ENCODE results near the gene BLM.
A peak's percentile ranks its signal among the peaks of the same experiment; 100 is the strongest.

Gene BLM

GRCh38 chr15:90742087-90742486 lies 24.9 kb downstream of the BLM start:
- no peak for DNase-seq

- no peak for DNase-seq
Measured at GRCh38 chr15:90743407-90743806, 26.3 kb downstream of the BLM start.

- DNase-seq = peak in 1 of 2 experiments; percentile 12
Measured at GRCh38 chr15:90744759-90745402, 27.7 kb downstream of the BLM start.

- peak in 1 of 2 experiments; percentile 29 for DNase-seq
Measured at GRCh38 chr15:90749754-90750153, 32.6 kb downstream of the BLM start.

- peak; percentile 47 to 61 for DNase-seq
Measured at GRCh38 chr15:90750186-90750585, 33.0 kb downstream of the BLM start.

GRCh38 chr15:90751300-90751825 lies 34.2 kb downstream of the BLM start:
- DNase-seq = no peak

GRCh38 chr15:90756916-90757315 lies 39.8 kb downstream of the BLM start:
- DNase-seq = no peak

GRCh38 chr15:90757461-90757860 lies 40.3 kb downstream of the BLM start:
- DNase-seq = no peak

- no peak for DNase-seq
Measured at GRCh38 chr15:90760661-90761232, 43.6 kb downstream of the BLM start.

GRCh38 chr15:90761629-90762028 lies 44.5 kb downstream of the BLM start:
- no peak for DNase-seq

- DNase-seq = no peak
Measured at GRCh38 chr15:90762109-90762508, 45.0 kb downstream of the BLM start.

- DNase-seq = no peak
Measured at GRCh38 chr15:90763366-90764099, 46.4 kb downstream of the BLM start.

GRCh38 chr15:90765531-90765930 lies 48.4 kb downstream of the BLM start:
- DNase-seq = no peak

GRCh38 chr15:90765966-90766365 lies 48.8 kb downstream of the BLM start:
- no peak for DNase-seq

- no peak for DNase-seq
Measured at GRCh38 chr15:90769375-90769774, 52.2 kb downstream of the BLM start.

GRCh38 chr15:90773485-90773884 lies 56.3 kb downstream of the BLM start:
- no peak for DNase-seq

GRCh38 chr15:90774731-90775514 lies 57.8 kb downstream of the BLM start:
- no peak for DNase-seq

- DNase-seq = no peak
Measured at GRCh38 chr15:90780916-90781315, 63.8 kb downstream of the BLM start.

- DNase-seq = no peak
Measured at GRCh38 chr15:90782442-90782841, 65.3 kb downstream of the BLM start.

- DNase-seq = no peak
Measured at GRCh38 chr15:90787881-90788280, 70.7 kb downstream of the BLM start.

- DNase-seq = no peak
Measured at GRCh38 chr15:90789462-90789861, 72.3 kb downstream of the BLM start.

- DNase-seq = no peak
Measured at GRCh38 chr15:90790057-90790456, 72.9 kb downstream of the BLM start.

- no peak for DNase-seq
Measured at GRCh38 chr15:90790561-90790960, 73.4 kb downstream of the BLM start.
